Measurements from ENCODE around the gene DNAH1. TPM values are rescaled to one million over a fixed set of nuclear protein-coding genes. Genes with fewer than 3 reads are reported as not detected.

Gene DNAH1
- total and polyA plus RNA-seq, 9 donors, result 3.1 to 15.7 (median 7.8) TPM

DNA sequence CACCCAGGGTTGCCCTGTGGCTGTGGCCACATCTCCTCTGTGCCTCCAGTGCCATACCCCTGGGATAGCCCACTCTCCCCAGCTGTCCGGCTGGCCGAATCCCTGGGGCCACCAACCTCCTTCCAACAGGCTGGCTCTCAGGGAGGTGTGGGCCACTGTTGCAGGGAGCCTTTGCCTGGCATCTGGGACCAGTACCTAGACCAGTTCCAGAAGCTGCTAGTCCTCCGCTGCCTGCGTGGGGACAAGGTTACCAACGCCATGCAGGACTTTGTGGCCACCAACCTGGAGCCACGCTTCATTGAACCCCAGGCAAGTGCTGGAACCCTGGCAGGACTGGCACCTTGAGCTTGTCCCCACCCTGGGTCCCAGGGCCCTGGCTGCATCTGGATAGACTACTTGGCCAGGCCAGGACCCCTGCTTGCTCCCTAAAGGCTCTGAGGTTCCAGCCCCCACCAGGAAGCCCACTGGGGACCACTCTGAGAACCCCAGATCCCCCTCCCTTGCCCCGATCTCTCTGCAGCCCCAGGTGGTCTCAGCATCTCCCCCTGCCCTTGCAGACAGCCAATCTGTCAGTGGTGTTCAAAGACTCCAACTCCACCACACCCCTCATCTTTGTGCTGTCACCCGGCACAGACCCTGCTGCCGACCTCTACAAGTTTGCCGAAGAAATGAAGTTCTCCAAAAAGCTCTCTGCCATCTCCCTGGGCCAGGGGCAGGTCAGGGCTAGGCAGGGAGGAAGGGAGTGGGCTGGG is 78.8 kb downstream of the DNAH1 start:
- DNase-seq, result peak in 2 of 5 donors; percentile 12 to 26
- intact Hi-C loops (cut with DNase I), result no loop called here
- Histone ChIP-seq H3K4me1 (ENCODE audit: insufficient read depth) (peaks cover 2% of the 10 kb centered on the region), H3K27ac (no peak overlapping the region), H3K9me3 (no peaks in the 10 kb centered on the region), H3K4me3 (no peak overlapping the region), H3K36me3 (no peaks in the 10 kb centered on the region), H3K27me3 (no peaks in the 10 kb centered on the region)
- 86 to 94% (median 93%) methylated on average over 10 of the region's 10 CpGs for WGBS, 3 donors
- TF ChIP-seq CTCF (IDR thresholded peaks at IDR 0.05), result no peak
- TF ChIP-seq EP300 (IDR thresholded peaks at IDR 0.05), result no peak
- TF ChIP-seq POLR2A (IDR thresholded peaks at IDR 0.05), result no peak

DNA sequence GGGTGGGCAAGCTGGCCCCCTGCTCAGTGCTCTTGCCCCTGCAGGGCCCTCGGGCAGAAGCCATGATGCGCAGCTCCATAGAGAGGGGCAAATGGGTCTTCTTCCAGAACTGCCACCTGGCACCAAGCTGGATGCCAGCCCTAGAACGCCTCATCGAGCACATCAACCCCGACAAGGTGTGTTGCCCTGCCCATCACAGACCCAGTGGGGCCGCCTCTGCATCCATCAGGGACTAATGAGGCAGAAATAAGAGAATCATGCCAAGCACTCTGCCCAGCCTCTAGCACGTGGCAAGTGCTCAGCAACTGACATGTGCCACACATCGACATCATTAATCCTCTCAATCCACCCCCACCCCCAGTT is 79.4 kb downstream of the DNAH1 start:
- H3K27ac ChIP-seq, result no peak overlapping the region
- H3K36me3 ChIP-seq, result no peaks in the 10 kb centered on the region
- peak in 2 of 5 donors; percentile 18 to 27 for DNase-seq
- no peaks in the 10 kb centered on the region for H3K27me3 ChIP-seq
- 82 to 86% (median 86%) methylated on average over 7 to 8 of the region's 8 CpGs for WGBS, 3 donors
- no peak overlapping the region for H3K4me3 ChIP-seq
- H3K9me3 ChIP-seq, result no peaks in the 10 kb centered on the region
- intact Hi-C loops (cut with DNase I), result no loop called here
- H3K4me1 ChIP-seq (ENCODE audit: insufficient read depth), result peaks cover 2% of the 10 kb centered on the region
- TF ChIP-seq CTCF (IDR thresholded peaks at IDR 0.05) (no peak), POLR2A (IDR thresholded peaks at IDR 0.05) (no peak), EP300 (IDR thresholded peaks at IDR 0.05) (no peak)

GRCh38 chr3:52396011-52396906 is 80.1 kb downstream of the DNAH1 start:
- no peak for TF ChIP-seq CTCF (IDR thresholded peaks at IDR 0.05)
- TF ChIP-seq EP300 (IDR thresholded peaks at IDR 0.05), result no peak
- TF ChIP-seq POLR2A (IDR thresholded peaks at IDR 0.05), result no peak
- 90 to 96% (median 91%) methylated on average over 25 of the region's 25 CpGs for WGBS, 3 donors
- Histone ChIP-seq H3K4me3 (no peak overlapping the region), H3K27ac (no peak overlapping the region), H3K4me1 (ENCODE audit: insufficient read depth) (peaks cover 2% of the 10 kb centered on the region), H3K9me3 (no peaks in the 10 kb centered on the region), H3K36me3 (no peaks in the 10 kb centered on the region), H3K27me3 (no peaks in the 10 kb centered on the region)
- DNase-seq, result peak in 2 of 5 donors; percentile 17 to 34
- intact Hi-C loops (cut with DNase I), result no loop called here

- Histone ChIP-seq H3K4me1 (ENCODE audit: insufficient read depth) (peaks cover 2% of the 10 kb centered on the region), H3K36me3 (no peaks in the 10 kb centered on the region), H3K4me3 (no peak overlapping the region), H3K27me3 (no peaks in the 10 kb centered on the region), H3K27ac (no peak overlapping the region), H3K9me3 (no peaks in the 10 kb centered on the region)
- 85 to 87% (median 87%) methylated on average over 10 of the region's 10 CpGs for WGBS, 3 donors
- TF ChIP-seq POLR2A (IDR thresholded peaks at IDR 0.05) (no peak), CTCF (IDR thresholded peaks at IDR 0.05) (no peak), EP300 (IDR thresholded peaks at IDR 0.05) (no peak)
- intact Hi-C loops (cut with DNase I), result no loop called here
- peak in 2 of 5 donors; percentile 16 to 28 for DNase-seq
Measured at GRCh38 chr3:52396907-52397591, 80.9 kb downstream of the DNAH1 start.
